HG03571 (cell line): ENCODE results near the gene CRYM.
"Not testable (repeated sequence)": the region's sequence is repeated elsewhere in the genome, so short reads cannot be mapped to it uniquely, and the experiment has no call there.

ENCODE experiments used
- ATAC-seq: cut with Tn5 transposase; IDR thresholded peaks from one replicate; pipeline ENCODE4 v1.9.1; 2021; ENCODE audit not compliant: unreplicated experiment

CRYM gene

GRCh38 chr16:21250072-21250923 is 27.8 kb downstream of the CRYM start:
- ATAC-seq: no peak

DNA sequence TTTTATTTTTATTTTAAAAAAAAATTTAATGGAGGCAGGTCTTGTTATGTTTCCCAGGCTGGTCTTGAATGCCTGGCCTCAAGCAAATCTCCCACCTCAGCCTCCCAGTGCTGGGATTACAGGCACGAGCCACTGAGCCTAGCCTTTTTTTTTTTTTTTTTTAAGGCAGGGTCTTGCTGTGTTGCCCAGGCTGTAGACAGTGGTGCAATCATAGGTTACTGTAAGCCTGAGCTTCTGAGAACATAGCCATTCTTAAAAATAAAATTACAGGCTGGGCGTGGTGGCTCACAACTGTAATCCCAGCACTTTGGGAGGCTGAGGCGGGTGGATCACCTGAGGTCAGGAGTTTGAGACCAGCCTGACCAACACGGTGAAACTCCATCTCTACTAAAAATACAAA is 29.9 kb downstream of the CRYM start:
- not testable (repeated sequence) for ATAC-seq

DNA sequence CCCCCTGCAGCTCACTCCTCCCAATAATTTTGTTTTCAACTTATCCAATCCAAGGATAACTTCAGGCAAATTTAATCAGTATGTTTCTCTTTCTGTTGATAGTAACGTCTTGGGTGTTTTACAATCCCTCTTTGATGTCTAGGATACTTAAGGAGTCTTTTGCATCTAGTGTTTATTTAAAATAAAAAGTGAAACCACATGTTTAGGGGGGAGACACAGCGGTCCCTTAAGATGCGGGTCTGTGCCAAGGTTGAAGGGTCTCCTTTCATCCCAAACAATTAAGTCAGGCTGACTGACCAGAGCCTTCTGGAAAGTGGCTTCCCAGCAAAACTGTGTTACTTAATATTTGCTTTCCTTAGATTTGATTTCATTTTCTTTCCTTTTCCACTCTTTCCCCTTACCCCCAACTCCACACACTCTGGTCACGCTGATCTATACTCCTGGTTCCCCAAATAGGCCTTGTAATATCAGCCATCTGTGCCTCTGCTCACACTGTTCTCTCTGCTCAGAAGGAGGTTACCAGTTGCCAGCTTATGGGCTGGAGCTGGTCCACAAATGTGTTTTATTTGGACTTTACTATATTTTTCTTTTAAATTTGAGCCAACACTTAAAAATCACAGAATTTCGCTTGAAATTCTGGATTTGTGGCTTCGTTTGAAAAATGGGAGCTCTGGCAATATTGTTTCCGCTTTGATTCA is 33.4 kb downstream of the CRYM start:
- no peak for ATAC-seq

GRCh38 chr16:21242756-21243155 is 35.3 kb downstream of the CRYM start:
- ATAC-seq: no peak

DNA sequence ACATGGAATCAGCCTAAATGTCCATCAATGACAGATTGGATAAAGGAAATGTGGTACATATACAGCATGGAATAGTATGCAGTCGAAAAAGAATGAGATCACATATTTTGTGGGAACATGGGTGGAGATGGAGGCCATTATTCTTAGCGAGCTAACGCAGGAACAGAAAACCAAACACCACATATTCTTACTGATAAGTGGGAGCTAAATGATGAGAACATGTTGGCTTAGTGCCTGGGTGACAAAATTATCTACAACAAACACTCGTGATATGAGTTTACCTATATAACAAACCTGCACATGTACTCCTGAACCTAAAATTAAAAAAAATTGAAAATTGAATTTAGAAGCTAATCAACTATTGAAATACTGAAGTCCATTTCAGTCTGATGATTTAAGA is 38.4 kb downstream of the CRYM start:
- no peak for ATAC-seq

DNA sequence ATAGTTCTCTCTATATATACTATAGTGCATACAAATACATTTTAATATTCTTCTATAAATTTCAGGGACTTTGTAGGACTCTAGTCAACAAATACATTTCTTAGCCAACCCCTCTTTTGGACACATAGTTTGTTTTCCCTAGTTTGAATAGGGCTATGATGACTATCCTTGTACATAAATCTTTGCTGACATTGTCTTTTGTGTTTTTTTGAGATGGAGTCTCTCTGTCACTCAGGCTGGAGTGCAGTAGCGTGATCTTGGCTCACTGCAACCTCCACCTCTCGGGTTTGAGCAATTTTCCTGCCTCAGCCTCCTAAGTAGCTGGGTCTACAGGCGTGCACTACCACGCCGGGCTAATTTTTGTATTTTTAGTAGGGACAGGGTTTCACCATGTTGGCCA is 41.3 kb downstream of the CRYM start:
- no peak for ATAC-seq

DNA sequence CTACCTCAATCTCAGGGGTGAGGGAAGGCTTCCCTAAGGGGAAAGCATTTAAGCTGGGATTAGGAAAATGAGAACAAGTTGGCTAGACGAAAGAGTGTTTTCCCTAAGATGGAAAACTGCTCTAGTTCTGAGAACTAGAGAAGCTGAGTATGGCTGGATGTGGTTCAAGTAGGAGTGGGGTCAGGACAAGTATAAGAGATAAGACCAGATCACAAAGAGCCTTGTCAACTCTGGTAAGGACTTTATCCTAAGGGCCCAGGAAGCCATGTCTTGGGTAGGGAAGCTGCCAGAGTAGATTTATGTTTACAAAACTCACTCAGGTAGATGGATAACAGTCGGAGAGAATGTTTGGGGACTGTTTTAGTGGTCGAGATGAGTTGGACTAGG is 42.9 kb downstream of the CRYM start:
- no peak for ATAC-seq

DNA sequence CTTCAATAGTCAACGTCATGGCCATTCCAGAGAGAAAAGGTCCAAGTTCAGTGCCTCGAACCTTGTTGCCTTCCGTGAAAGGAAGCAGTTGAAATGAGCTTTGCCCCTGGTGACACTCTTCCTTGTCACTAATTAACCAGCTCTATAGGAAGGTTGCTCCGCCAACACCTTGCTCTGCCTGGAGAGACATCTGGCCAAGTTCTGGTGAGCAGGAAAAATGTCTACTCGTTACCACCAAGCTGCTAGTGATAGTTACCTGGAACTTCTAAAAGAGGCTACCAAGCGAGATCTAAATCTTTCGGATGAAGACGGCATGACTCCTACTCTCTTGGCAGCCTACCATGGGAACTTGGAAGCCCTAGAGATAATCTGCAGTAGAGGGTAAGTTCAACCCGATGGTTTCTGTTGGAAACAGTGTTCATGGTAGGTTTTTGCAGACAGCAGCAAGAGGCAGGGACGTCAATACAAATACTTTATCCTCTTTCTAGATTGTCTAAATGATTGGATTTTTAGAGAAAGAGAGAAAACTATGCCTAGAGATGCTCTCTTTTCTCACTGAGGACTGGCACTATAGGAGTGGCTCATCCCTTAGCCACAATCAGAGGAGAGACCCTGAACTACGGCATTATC is 44.5 kb downstream of the CRYM start, which contains the start of gene ANKS4B:
TSS of gene ANKS4B (plus strand) at position 179 of the 630 bp plus-strand sequence. CDS start at position 218, 39 bp downstream.
- no peak for ATAC-seq

DNA sequence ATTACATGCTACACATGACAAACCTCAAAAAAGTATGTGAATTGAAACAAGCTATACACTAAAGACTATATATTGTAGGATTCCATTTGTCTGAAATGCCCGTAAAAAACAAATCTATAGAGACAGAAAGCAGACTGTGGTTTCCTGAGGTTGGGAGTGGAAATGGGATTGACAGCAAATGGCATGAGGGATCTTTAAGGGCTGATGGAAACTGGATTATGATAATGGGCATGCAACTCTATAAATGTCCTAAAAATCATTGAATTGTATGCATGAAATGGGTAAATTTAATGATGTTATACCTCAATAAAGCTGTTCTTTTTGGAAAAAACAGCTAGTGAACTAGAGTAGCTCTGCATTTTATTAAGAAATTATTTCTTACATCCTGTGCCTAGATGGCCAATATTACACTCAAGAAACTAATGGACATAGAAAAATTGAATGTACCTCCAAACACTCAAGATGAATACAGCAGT is 45.0 kb downstream of the CRYM start:
- no peak for ATAC-seq

DNA sequence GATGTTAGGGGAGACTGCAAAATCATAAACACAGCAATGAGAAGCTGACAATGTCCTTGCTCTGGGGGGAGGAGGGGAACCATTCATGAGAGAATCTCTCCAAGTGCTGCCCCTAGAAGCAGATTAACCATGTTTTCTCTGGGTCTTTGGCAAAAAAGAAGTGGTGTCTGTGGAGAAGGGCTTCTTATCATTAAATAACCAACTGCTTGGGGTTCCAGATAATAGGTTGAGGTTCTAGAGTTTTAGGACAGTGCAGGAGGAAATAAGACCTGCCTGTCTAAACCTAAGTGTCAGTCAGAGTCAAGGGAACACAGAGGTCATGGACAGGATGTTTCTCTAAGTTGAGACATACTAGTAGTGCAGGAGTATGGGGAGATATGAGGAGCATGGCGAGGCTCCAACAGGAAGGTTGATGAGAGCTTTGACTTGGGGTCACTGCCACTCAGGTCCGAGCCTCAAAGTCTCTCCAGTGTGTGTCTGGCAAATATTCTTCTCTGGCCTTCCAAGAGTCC is 49.7 kb downstream of the CRYM start:
- ATAC-seq: no peak

GRCh38 chr16:21227866-21228265 is 50.2 kb downstream of the CRYM start:
- ATAC-seq: no peak

DNA sequence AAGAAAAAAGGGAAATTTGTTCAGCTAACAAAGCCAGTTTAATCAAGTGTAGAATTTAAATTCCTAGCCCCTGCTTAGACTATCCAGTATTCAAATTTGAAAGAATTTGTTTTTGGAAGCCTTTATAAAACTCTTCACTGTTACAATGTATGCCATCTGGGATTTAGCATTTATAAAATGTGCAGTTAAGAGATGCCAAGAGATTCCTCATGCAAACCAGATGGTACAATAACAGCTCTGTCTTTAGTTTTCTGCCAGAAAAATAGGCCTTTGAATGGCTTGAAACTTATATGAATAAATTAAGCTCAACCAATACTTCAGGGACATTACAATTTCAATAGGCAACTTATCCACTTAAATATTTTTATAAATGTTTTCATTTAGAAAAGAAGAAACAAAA is 51.3 kb downstream of the CRYM start:
- ATAC-seq: no peak

- no peak for ATAC-seq
Observed at GRCh38 chr16:21224800-21225199, 53.3 kb downstream of the CRYM start.

DNA sequence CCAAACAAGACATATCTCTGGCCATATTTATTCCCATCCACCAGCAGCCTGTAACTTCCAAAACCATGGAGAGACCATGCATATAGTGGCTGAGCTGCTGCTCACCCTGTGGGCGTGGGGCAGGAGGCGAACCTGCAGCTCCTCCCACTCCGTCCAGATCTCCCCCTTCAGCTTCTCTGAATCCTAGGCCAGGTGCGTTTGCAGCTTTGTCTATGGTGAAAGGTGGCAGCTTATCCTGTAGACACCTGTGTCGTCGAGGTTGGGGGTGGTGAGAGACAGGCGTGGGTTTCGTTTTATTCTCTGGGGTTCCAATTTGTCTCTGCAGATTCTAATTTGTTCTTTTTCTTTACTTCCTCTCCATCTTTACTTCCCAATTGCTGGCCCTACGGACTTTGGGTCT is 54.3 kb downstream of the CRYM start:
- ATAC-seq: no peak

DNA sequence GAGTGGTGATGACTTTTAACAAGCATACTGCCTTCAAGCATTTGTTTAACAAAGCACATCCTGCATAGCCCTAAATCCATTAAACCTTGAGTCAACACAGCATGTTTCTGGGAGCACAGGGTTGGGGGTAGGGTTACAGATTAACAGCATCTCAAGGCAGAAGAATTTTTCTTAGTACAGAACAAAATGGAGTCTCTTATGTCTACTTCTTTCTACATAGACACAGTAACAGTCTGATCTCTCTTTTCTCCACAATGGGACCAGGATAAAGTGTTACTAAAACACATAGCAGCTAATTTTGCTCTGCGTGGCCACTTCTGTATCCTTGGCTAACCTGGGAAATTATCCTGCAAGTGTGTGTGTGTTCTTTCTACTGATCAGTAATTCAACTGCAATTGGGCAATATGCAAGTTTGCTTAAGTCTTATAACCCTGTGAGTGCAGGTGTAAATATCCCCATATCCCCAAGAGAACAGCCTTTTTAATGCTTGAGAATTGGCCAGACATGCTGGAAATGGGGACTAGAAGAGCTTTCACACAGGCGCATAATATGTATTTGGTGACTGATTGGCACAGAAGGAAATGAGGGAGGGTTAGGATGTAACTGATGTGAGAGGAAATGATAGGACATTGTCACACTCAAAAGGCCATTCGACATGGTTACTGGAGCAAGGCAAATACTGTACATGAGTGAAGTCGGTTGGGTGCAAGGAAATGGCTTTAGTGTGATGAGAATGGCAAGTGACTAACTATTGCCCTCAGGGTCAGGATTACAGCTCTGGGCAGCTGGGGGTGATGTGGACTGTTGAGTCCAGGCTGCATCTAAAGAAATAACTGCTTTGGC is 55.4 kb downstream of the CRYM start:
- no peak for ATAC-seq

DNA sequence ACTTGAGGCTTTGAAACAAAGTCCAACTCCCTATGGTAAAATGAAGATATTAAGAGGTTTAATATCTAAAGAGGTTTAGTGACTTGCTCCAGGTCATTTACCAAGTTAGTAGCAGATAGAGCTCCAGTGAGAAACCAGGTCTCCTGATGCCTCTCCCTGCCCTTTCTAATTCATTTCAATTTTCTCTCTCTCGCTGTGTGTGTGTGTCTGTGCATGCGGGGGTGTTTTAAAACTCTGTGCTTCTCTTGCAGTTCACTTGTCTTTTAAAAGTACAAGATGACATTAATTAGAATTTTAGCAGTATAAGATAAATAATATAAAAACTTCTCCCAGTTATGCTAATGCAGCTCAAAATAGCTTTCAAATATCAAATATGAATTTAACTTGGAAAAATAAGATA is 58.5 kb downstream of the CRYM start:
- no peak for ATAC-seq

DNA sequence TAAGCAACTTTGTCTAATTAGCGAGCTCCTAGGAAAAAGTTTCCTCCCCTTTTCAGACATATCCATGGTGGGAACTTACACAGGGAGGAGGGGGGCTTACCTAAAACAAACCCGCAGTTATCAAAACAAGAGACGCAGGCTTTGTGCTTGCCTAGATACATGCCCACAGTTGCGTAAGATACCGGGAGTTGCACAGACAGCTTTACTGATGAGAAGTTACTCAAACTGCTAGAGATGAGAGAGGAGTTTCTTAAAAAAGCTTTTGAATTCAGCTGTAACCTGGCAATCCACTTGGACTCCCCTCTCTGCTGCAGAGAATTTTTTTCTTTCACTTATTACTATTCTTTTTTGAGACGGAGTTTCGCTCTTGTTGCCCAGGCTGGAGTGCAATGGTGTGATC is 59.9 kb downstream of the CRYM start:
- ATAC-seq: no peak

- no peak for ATAC-seq
Observed at GRCh38 chr16:21217121-21217520, 61.0 kb downstream of the CRYM start.

DNA sequence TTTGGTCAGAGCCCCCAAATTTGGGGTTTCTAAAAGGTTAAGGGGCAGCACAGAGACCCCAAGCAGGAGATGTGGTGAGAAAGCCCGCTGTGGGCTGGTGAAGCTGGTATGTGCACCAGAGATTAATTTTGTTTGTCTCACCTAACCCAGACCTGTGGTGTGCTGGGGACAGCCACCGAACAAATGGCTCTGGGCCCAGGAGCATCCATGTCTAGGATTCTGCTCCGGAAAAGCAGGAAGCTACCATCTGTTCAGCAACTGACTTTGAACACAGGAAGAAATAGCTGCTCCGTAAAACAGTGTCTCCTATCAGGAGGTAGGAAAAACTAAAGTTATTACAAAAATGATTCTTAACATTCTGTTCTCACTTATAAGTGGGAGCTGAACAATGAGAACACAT is 64.0 kb downstream of the CRYM start:
- ATAC-seq: no peak

DNA sequence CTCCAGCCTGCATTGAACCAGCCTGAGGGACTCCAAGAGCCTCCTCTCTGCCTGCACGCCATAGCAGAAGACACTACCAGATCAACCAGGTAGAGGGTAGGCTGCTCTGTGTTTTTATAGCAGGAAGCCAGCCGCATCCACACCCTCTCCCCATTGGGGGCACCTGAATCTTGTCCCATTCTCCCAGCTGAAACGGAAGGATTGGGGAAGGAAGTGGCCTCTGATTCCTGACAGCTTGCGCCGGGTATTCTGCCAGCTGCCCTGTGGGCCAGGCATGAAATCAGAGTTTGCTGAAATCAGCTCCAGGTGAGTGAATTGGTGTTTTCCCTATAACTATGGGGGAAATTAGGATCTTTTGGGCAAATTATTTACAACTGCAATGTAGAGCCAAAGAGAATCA is 66.6 kb downstream of the CRYM start, which contains the start of gene ZP2:
TSS of gene ZP2 (minus strand) at position 89 of the 400 bp plus-strand sequence. CDS start at position 62, 27 bp downstream.
- no peak for ATAC-seq
